HL-60/S4 treated with phorbol 12-myristate 13-acetate at 8.2 ng/mL for 4 days and 3 days (cell line): ENCODE data around the gene FOXL3.
"Not testable (repeated sequence)": the region's sequence is repeated elsewhere in the genome, so short reads cannot be mapped to it uniquely, and the experiment has no call there.

Source experiments
- in situ Hi-C: fragments of 300-500 bp; cut with MboI; formaldehyde crosslinking; loops from 2 replicates; pipeline ENCODE4 v1.15.0; 2022; ENCODE audit warnings: low sequenced_read_pairs

Gene FOXL3

GRCh38 chr7:254337-255037, 35.5 kb upstream of the FOXL3 start:
- in situ Hi-C loops, result no loop called here

GRCh38 chr7:255038-255435, 34.9 kb upstream of the FOXL3 start:
- in situ Hi-C loops, result no loop called here

DNA sequence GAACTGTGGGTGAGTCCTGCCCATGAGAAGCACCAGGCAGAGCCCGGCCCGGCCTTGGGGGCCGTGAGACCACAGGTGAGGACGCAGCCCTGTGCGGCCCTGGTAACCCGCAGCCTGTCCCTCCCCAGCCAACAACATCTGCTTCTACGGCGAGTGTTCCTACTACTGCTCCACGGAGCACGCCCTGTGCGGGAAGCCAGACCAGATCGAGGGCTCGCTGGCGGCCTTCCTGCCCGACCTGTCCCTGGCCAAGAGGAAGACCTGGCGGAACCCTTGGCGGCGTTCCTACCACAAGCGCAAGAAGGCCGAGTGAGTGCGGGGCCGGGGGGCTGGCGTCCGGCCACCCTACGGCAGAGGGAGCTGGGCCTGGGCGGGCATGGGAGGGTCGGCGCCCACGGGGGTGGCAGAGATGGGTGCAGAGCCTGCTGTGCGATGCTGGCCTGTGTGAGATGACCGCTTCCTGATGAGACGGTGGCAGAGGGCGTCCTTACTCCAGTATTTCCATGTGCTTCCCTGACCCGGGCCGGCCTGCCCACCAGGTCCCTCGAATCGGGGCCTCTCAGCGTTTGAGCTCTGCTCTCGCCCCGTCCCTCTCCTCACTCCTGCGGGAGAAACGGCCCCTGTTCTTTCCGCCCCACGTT, 34.1 kb upstream of the FOXL3 start:
- in situ Hi-C loops, result no loop called here

DNA sequence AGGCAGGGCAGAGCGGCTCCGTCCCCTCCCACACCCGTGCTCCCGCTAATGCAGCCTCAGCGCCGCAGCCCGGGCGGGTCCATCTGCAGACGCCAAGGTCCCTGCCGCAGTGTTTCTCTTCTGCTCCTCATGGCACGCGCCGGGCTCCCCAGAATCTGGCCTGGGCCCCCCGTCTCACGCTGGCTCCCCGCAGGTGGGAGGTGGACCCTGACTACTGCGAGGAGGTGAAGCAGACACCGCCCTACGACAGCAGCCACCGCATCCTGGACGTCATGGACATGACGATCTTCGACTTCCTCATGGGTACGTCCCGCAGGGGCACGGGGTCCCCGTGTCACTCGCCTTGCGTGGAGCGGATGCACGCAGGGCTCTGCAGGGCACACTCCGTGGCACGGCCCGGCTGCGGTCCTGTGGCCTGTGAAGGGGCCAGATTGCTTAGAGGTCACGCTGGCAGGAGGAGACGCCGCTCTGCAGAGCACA, 33.5 kb upstream of the FOXL3 start:
- in situ Hi-C loops, result no loop called here

DNA sequence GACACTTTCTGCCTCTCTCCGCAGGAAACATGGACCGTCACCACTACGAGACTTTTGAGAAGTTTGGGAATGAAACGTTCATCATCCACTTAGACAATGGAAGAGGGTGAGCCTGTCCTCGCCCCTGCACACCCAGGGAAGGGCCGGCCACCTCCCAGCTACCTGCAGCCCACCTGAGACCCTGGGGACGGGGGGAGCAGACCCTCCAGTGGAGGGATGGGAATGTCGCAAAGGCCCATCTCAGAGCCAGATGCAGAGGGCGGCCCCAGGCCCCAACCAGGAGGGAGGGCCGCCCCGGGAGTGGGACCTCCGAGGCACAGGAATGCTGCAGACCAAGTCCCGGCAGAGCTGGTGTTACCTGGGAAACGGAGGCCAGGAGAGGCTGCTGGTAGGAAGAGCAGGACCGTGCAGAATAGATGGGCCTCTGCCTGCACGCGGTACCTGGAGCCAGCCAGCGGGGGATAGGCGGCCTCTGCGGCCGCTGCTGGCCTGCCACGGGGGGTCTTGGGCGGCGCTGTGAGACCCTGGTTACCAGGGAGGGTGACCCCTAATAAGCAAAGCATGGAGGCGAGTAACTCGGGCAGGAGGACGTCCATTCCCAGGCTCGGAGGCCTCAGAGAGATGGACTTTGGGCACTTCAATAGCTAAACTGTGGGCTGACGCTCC, 32.9 kb upstream of the FOXL3 start:
- in situ Hi-C loops, result no loop called here

DNA sequence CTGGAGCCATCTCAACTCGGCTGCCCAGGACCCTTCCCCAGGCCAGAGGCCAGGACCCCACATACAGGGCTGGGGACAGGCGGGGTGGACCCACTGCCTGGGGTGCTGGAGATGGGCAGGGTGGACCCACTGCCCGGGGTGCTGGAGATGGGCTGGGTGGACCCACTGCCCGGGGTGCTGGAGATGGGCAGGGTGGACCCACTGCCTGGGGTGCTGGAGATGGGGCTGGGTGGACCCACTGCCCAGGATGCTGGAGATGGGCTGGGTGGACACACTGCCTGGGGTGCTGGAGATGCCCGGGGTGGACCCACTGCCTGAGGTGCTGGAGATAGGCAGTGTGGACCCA, 32.4 kb upstream of the FOXL3 start:
- in situ Hi-C loops, result no loop called here

- in situ Hi-C loops, result no loop called here
Observed at GRCh38 chr7:258476-259190, 31.3 kb upstream of the FOXL3 start.

GRCh38 chr7:259191-259505, 30.8 kb upstream of the FOXL3 start:
- in situ Hi-C loops, result no loop called here

- in situ Hi-C loops, result no loop called here
Observed at GRCh38 chr7:259751-260405, 30.1 kb upstream of the FOXL3 start.

DNA sequence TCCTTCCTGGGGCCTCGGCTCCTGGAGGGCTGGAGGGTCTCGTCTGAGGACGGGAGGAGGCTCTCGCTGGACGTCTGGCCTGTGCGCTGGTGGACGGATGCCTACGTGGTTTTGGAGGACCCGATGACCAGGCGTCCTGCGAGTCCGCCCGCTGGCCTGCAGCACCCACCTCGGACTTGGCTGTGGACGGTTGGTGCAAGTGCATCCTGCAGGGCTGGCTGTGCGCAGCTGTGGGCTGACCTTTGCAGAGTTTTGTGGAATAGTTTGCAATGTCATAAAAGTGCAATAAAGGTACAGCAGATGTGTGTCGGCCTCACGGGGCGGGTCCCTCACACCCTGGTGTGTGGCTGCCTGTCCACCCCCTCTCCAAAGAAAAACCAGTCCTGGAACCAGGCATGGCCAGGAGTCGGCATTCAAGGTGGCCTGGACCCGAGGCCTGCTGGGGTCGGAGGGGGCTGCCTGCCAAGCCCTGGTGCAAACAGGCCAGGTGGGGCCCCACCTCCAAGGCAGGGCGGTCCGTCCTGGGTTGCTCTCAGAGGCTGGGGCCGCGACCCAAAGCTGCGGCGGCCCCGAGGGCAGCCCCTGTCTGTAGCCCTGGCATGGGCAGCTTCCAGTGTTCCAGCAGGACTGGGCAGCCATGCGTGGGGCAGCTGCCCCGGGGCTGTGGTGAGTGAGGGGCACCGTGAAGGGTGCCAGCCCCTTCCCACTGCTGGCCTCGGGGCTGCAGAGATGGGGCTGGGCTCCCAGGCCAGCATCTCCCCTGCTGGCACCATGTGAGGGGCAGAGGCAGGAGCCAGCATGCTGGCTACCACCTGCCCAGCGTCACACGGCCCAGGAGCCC, 29.3 kb upstream of the FOXL3 start:
- in situ Hi-C loops, result no loop called here

GRCh38 chr7:261341-262250, 28.4 kb upstream of the FOXL3 start:
- in situ Hi-C loops, result no loop called here

DNA sequence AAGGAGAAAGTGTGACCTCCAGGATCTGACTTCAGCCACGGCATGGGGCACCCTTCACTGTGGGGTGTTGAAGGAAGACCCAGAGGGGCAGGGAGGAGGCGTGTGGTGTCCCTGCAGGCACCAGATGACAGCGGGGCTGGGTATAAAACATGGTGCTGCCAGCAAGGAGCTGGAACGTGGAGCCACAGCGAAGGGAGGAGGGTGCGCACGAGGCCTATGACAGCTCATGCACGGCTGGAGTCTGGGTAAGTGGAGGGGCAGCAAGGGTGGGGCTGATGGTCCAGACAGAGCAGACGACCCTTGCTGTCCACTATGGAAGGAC, 27.8 kb upstream of the FOXL3 start:
- in situ Hi-C loops, result no loop called here

DNA sequence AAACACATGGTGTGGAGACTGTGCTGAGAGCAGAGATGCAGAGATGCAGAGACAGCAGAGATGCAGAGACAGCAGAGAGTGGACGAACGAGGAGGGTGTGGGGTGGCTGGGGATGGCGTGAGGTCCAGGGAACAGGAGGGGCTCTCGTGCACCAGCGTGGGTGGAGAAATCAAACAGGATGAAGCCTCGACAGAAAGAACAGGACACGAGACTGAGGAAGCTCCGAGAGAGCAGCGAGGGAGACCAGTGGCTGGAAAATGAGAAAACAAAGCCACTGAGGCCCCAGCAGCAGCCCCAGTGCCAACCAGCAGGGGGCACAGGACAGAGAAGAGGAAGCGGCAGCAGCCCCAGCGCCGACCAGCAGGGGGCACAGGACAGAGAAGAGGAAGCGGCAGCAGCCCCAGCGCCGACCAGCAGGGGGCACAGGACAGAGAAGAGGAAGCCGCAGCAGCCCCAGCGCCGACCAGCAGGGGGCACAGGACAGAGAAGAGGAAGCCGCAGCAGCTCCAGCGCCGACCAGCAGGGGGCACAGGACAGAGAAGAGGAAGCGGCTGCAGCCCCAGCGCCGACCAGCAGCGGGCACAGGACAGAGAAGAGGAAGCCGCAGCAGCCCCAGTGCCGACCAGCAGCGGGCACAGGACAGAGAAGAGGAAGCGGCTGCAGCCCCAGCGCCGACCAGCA, 27.2 kb upstream of the FOXL3 start:
- in situ Hi-C loops, result not testable (repeated sequence)

DNA sequence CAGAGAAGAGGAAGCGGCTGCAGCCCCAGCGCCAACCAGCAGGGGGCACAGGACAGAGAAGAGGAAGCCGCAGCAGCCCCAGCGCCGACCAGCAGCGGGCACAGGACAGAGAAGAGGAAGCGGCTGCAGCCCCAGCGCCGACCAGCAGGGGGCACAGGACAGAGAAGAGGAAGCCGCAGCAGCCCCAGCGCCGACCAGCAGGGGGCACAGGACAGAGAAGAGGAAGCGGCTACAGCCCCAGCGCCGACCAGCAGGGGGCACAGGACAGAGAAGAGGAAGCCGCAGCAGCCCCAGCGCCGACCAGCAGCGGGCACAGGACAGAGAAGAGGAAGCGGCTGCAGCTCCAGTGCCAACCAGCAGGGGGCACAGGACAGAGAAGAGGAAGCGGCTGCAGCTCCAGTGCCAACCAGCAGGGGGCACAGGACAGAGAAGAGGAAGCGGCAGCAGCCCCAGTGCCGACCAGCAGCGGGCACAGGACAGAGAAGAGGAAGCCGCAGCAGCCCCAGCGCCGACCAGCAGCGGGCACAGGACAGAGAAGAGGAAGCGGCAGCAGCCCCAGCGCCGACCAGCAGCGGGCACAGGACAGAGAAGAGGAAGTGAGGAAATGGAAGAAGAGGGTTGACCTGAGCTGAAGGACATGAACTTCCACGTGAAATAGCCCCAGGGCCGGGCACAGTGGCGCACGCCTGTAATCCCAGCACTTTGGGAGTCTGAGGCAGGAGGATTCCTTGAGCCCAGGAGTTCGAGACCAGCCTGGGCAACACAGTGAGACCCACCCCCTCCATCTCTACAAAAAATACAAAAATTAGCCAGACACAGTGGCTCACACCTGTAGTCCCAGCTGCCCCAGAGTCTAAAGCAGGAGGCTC, 26.3 kb upstream of the FOXL3 start:
- in situ Hi-C loops, result not testable (repeated sequence)

DNA sequence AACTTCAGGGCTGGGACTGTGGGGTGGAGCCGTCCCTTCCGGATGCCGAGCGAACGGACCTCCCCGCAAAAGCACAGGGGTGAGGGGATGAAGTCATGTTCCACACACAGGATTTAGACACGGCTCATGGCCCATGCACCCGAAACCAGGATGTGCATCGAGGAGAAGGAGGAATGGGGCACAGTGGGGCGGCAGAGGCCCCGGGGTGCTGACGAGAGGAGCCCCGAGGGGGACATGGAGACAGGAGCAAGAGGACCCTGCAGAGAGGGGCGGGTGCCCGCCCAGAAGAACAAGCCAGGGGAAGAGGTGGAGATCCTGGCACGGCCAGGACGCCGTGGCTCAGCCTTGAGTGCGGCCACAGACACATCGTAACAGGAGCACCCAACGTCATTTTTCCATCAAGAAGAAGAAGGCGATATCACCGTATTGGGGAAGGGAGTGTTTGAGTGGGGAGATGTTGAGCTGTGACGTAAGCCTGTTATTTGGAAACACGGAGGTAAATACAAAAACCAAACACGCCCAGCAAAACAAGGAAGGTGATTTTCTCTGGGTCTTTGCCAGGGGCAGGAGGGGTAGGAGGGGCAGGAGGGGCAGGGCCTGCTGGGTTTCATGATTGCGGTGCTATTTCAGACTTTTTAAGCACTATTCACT, 25.3 kb upstream of the FOXL3 start:
- in situ Hi-C loops, result no loop called here

- in situ Hi-C loops, result no loop called here
Observed at GRCh38 chr7:265192-265997, 24.6 kb upstream of the FOXL3 start.
